CD4-positive, CD25-positive, alpha-beta regulatory T cell (primary cell): ENCODE results near the gene PHPT1. TPM values are rescaled to one million over a fixed set of nuclear protein-coding genes. Genes with fewer than 3 reads are reported as not detected.
"Not testable (repeated sequence)": the region's sequence is repeated elsewhere in the genome, so short reads cannot be mapped to it uniquely, and the experiment has no call there.

ENCODE experiments used
- ATAC-seq, 2 donors: fragments of 150-1000 bp; cut with Tn5 transposase; one replicate each; pipeline ENCODE4 v1.10.0; 2021; ENCODE audit warnings: low read depth in 2 of 2, moderate number of reproducible peaks in 2 of 2, moderate library complexity in 1 of 2
- DNase-seq, 3 donors: peaks; one replicate each; pipeline versions ENCODE4 v3.0.0 to v3.0.0-alpha.2; 2012 to 2022; ENCODE audit warnings: mixed read lengths in 1 of 3
- H3K27ac ChIP-seq: one replicate; pipeline ENCODE4 v1.7.0; 2013; ENCODE audit warnings: mild to moderate bottlenecking, low read length; ENCODE audit not compliant: insufficient read depth, poor library complexity, severe bottlenecking
- H3K27me3 ChIP-seq: one replicate; pipeline ENCODE4 v1.7.0; 2013; ENCODE audit warnings: low read length; ENCODE audit not compliant: control insufficient read depth, insufficient read depth
- H3K36me3 ChIP-seq: one replicate; pipeline ENCODE4 v1.7.0; 2013; ENCODE audit warnings: mild to moderate bottlenecking, low read length, moderate library complexity; ENCODE audit not compliant: control insufficient read depth, insufficient read depth
- H3K4me1 ChIP-seq: 2 replicates; pipeline ENCODE4 v1.7.0; 2013; ENCODE audit warnings: mild to moderate bottlenecking, low read length; ENCODE audit not compliant: insufficient read depth, control insufficient read depth, poor library complexity, severe bottlenecking
- H3K4me3 ChIP-seq: one replicate; pipeline ENCODE4 v1.7.0; 2013; ENCODE audit warnings: low read depth, mild to moderate bottlenecking, low read length, moderate library complexity
- H3K9me3 ChIP-seq, 2 experiments: 1 replicate in 1 of 2; 2 replicates in 1 of 2; pipeline ENCODE4 v1.7.0; 2013; ENCODE audit warnings: low read length in 2 of 2, mild to moderate bottlenecking in 1 of 2, moderate library complexity in 1 of 2; ENCODE audit not compliant: control insufficient read depth in 2 of 2
- H3K27ac Mint-ChIP-seq, 3 donors: one replicate each; pipeline ENCODE4 v1.8.0; 2020 to 2022; ENCODE audit warnings: mild to moderate bottlenecking in 3 of 3, mixed read lengths in 3 of 3, moderate library complexity in 2 of 3
- H3K27me3 Mint-ChIP-seq: one replicate; pipeline ENCODE4 v1.8.0; 2022; ENCODE audit warnings: mild to moderate bottlenecking, mixed read lengths
- H3K36me3 Mint-ChIP-seq: one replicate; pipeline ENCODE4 v1.8.0; 2020; ENCODE audit warnings: mixed read lengths
- H3K4me1 Mint-ChIP-seq, 4 donors: one replicate each; pipeline ENCODE4 v1.8.0; 2020 to 2022; ENCODE audit warnings: mixed read lengths in 4 of 4, mild to moderate bottlenecking in 1 of 4
- H3K4me3 Mint-ChIP-seq, 4 donors: one replicate each; pipeline ENCODE4 v1.8.0; 2020 to 2022; ENCODE audit warnings: mild to moderate bottlenecking in 4 of 4, mixed read lengths in 4 of 4, moderate library complexity in 3 of 4
- H3K9me3 Mint-ChIP-seq, 7 donors: one replicate each; pipeline ENCODE4 v1.8.0; 2020 to 2022; ENCODE audit warnings: mixed read lengths in 7 of 7, mild to moderate bottlenecking in 3 of 7, moderate library complexity in 2 of 7
- polyA plus RNA-seq, 4 donors: library from polyadenylated mRNA; unstranded; fragments of 300-500 nt; fragmentation: Illumina TruSeq; gene quantifications; one replicate each; pipeline ENCODE4 v1.2.3, GENCODE V29; 2021
- total RNA-seq: library from RNA; stranded (reverse); gene quantifications from one replicate; pipeline ENCODE4 v1.2.3, GENCODE V29; 2022

The PHPT1 gene
- total and polyA plus RNA-seq, 5 donors from 2014 or later: 33.7 to 95.8 (median 80.1) TPM

DNA sequence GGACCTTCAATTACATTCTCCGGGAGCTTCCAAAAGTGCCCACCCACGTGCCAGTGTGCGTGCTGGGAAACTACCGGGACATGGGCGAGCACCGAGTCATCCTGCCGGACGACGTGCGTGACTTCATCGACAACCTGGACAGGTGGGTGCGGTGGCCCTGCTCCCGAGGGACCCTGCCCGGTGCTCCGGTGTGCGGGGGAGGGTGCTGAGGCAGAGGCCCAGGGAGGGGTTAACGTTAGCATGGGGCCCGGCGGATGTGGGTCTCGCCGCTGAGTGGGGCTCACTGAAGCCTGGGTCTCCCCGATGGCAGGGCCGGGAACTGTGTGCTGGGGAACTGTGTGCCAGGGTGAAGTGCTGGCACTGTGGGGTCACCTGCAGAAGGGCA, 17.5 kb upstream of the PHPT1 start:
- ATAC-seq: no peak
- Mint-ChIP-seq H3K27ac (no peak overlapping the region), H3K9me3 (no peaks in the 10 kb centered on the region), H3K4me3 (no peak overlapping the region), H3K27me3 (no peaks in the 10 kb centered on the region), H3K4me1 (no peaks in the 10 kb centered on the region), H3K36me3 (peaks cover 9% of the 10 kb centered on the region)
- no peak for DNase-seq
- H3K27ac ChIP-seq: no peak overlapping the region
- peaks cover 12% of the 10 kb centered on the region for H3K36me3 ChIP-seq
- no peaks in the 10 kb centered on the region for H3K4me1 ChIP-seq
- H3K27me3 ChIP-seq: no peaks in the 10 kb centered on the region
- H3K4me3 ChIP-seq: no peak overlapping the region
- no peaks in the 10 kb centered on the region for H3K9me3 ChIP-seq

DNA sequence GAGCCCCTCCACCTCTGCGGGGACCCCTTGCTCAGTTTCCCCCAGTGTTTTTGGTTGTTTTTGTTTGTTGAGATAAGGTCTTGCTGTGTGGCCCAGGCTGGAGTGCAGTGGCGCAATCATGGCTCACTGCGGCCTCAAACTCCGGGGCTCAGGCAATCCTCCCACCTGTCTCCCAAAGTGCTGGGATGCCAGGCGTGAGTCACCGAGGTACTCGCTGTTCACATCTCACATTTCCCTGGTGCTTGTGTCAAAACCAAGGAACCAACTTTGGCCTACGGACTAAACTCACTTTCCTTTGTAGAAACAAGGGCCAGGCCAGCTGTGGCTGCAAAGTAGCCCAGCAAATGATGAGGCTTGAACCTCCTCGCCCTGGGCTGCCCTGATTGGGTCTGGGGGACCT, 16.6 kb upstream of the PHPT1 start:
- Histone ChIP-seq H3K27me3 (no peaks in the 10 kb centered on the region), H3K4me1 (no peaks in the 10 kb centered on the region), H3K4me3 (no peak overlapping the region), H3K36me3 (peaks cover 12% of the 10 kb centered on the region), H3K27ac (no peak overlapping the region), H3K9me3 (no peaks in the 10 kb centered on the region)
- no peaks in the 10 kb centered on the region for H3K27me3 Mint-ChIP-seq
- no peak overlapping the region for H3K4me3 Mint-ChIP-seq
- DNase-seq: no peak
- peaks cover 9% of the 10 kb centered on the region for H3K36me3 Mint-ChIP-seq
- peak overlapping the region in 1 of 3 donors; percentile 44 for H3K27ac Mint-ChIP-seq
- no peaks in the 10 kb centered on the region for H3K4me1 Mint-ChIP-seq
- ATAC-seq: no peak
- H3K9me3 Mint-ChIP-seq: no peaks in the 10 kb centered on the region

DNA sequence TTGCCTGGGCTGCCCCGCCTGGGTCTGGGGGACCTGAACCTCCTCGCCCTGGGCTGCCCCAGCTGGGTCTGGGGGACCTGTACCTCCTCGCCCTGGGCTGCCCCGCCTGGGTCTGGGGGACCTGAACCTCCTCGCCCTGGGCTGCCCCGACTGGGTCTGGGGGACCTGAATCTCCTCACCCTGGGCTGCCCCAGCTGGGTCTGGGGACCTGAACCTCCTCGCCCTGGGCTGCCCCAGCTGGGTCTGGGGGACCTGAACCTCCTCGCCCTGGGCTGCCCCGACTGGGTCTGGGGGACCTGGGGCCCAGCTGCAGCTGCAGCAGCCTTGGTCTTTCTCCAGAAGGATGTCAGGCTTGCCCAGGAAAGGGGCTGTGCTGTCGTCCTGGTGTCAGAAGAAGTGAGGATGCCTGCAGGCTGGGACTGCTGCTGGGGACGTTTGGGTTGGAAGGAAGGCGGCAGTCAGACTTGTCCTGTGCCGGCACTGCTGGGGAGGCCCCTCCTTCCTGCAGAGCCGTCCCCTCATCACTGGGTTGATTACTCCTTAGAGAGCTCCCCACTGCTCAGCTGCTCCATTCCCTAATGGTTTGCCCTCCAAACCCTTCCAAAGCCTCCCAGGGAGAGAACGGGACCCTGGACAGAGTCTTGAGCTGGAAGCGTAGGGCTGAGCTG, 15.7 kb upstream of the PHPT1 start:
- H3K27me3 ChIP-seq, H3K9me3 Mint-ChIP-seq, DNase-seq, H3K4me1 Mint-ChIP-seq, H3K4me1 ChIP-seq, H3K27ac ChIP-seq, H3K4me3 ChIP-seq, H3K36me3 Mint-ChIP-seq, H3K27me3 Mint-ChIP-seq, H3K9me3 ChIP-seq, ATAC-seq, H3K27ac Mint-ChIP-seq: not testable (repeated sequence)
- H3K36me3 ChIP-seq: peaks cover 12% of the 10 kb centered on the region
- H3K4me3 Mint-ChIP-seq: peak overlapping the region in 1 of 4 donors; percentile 33

DNA sequence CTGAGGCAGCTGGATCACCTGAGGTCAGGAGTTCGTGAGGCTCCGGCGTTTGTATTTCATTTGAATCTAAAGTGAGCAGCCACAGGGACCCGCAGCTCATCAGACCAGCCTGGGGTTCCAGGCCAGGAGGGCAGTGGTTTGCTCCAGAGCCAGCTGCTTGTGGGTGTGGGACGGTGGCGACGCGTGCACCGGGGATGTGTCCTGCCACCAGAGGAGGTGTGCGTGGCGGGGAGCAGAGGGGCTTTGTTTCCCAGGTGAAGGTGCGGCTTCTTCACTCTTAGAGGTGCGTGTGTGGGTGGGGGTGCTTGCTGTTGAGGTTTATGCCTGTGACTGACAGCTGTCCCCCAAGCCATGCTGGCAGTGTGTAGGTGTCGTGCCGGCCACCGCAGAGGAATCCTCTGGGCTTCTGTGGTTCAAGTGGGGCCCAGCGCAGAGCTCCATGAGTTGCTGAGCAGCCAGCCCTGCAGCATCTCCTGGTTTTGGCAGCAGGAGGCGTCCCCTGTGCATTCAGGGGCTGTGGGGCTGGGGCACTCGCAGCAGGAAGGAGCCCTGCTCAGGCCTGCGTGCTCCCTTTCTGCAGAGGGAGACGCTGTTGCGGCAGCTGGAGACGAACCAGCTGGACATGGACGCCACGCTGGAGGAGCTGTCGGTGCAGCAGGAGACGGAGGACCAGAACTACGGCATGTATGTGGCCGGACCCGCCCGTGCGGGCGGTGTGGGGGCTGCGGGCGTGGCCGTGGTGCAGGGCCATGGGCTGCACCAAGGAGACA, 13.9 kb upstream of the PHPT1 start:
- no peaks in the 10 kb centered on the region for H3K27me3 ChIP-seq
- no peak overlapping the region for H3K27ac ChIP-seq
- peaks cover 8% of the 10 kb centered on the region for H3K36me3 Mint-ChIP-seq
- peaks cover 0 to 2% (median 0%) of the 10 kb centered on the region in 4 donors for H3K4me1 Mint-ChIP-seq
- DNase-seq (no peak), ATAC-seq (no peak)
- H3K4me1 ChIP-seq: no peaks in the 10 kb centered on the region
- H3K4me3 ChIP-seq: no peak overlapping the region
- no peak overlapping the region for H3K27ac Mint-ChIP-seq
- peaks cover 6% of the 10 kb centered on the region for H3K36me3 ChIP-seq
- H3K4me3 Mint-ChIP-seq: no peak overlapping the region
- H3K9me3 ChIP-seq: no peaks in the 10 kb centered on the region
- peaks cover 4% of the 10 kb centered on the region for H3K27me3 Mint-ChIP-seq
- H3K9me3 Mint-ChIP-seq: no peaks in the 10 kb centered on the region

- peaks cover under 1% of the 10 kb centered on the region for H3K36me3 ChIP-seq
- DNase-seq (no peak), ATAC-seq (no peak)
- H3K27me3 Mint-ChIP-seq: peaks cover 4% of the 10 kb centered on the region
- H3K9me3 ChIP-seq: no peaks in the 10 kb centered on the region
- H3K27me3 ChIP-seq: no peaks in the 10 kb centered on the region
- no peak overlapping the region for H3K27ac Mint-ChIP-seq
- no peak overlapping the region for H3K4me3 ChIP-seq
- no peak overlapping the region for H3K27ac ChIP-seq
- H3K4me3 Mint-ChIP-seq: no peak overlapping the region
- H3K36me3 Mint-ChIP-seq: peaks cover 8% of the 10 kb centered on the region
- no peaks in the 10 kb centered on the region for H3K4me1 ChIP-seq
- H3K9me3 Mint-ChIP-seq: no peaks in the 10 kb centered on the region
- peaks cover 0 to 2% (median 0%) of the 10 kb centered on the region in 4 donors for H3K4me1 Mint-ChIP-seq
Observed at GRCh38 chr9:136835932-136836904, 13.0 kb upstream of the PHPT1 start.

DNA sequence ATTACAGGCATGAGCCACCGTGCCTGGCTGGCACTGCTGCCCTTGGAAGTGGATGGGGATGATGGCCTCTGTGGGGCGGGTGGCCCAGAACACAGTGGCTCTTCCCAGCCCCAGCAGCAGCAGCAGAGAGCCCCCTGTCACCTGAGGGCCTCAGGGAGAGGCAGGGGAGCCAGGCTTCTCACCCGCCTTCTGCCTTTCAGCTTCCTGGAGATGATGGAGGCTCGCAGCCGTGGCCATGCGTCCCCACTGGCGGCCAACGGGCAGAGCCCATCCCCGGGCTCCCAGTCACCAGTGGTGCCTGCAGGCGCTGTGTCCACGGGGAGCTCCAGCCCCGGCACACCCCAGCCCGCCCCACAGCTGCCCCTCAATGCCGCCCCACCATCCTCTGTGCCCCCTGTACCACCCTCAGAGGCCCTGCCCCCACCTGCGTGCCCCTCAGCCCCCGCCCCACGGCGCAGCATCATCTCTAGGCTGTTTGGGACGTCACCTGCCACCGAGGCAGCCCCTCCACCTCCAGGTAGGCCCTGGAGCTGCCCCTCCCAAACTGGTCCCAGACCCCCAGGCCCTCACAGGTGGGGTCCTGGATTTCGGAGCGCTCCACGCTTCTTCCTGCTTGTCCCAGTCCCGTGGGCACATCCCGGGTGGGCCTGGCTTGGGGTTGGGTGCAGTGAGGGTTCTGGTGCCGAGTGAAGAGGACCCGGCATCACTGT, 11.9 kb upstream of the PHPT1 start:
- H3K27me3 ChIP-seq: no peaks in the 10 kb centered on the region
- H3K4me1 ChIP-seq: peaks cover 6% of the 10 kb centered on the region
- H3K4me3 ChIP-seq: no peak overlapping the region
- H3K27me3 Mint-ChIP-seq: peaks cover 6% of the 10 kb centered on the region
- H3K4me3 Mint-ChIP-seq: no peak overlapping the region
- ATAC-seq (no peak), DNase-seq (no peak)
- peaks cover 0 to 5% (median 0%) of the 10 kb centered on the region in 4 donors for H3K4me1 Mint-ChIP-seq
- H3K36me3 Mint-ChIP-seq: peaks cover 8% of the 10 kb centered on the region
- no peak overlapping the region for H3K27ac ChIP-seq
- no peaks in the 10 kb centered on the region for H3K9me3 ChIP-seq
- H3K9me3 Mint-ChIP-seq: no peaks in the 10 kb centered on the region
- no peaks in the 10 kb centered on the region for H3K36me3 ChIP-seq
- H3K27ac Mint-ChIP-seq: no peak overlapping the region

GRCh38 chr9:136837856-136838277, 11.3 kb upstream of the PHPT1 start:
- H3K36me3 ChIP-seq, H3K9me3 Mint-ChIP-seq, H3K36me3 Mint-ChIP-seq, H3K4me1 Mint-ChIP-seq, H3K4me1 ChIP-seq, H3K27me3 ChIP-seq, H3K27ac ChIP-seq, H3K27me3 Mint-ChIP-seq, H3K4me3 Mint-ChIP-seq, ATAC-seq, DNase-seq, H3K9me3 ChIP-seq, H3K27ac Mint-ChIP-seq, H3K4me3 ChIP-seq: not testable (repeated sequence)
